HepG2 (cell line): ENCODE measurements around the gene ATRIP. TPM values are rescaled to one million over a fixed set of nuclear protein-coding genes. Genes with fewer than 3 reads are reported as not detected.

Experiments
- FOSL2 ChIP-seq: sonication (generic); formaldehyde crosslinking; IDR thresholded peaks from 2 replicates; pipeline ENCODE4 v1.4.0; 2020; ENCODE audit warnings: missing genetic modification reagents
- HMGXB4 ChIP-seq, 2 experiments: sonication (generic) in 1 of 2; formaldehyde crosslinking in 1 of 2; IDR thresholded peaks; 2 replicates each; pipeline versions ENCODE4 v1.4.0 to v1.6.1; 2018 to 2020; ENCODE audit warnings: missing genetic modification reagents in 2 of 2, borderline replicate concordance in 1 of 2, low read depth in 1 of 2, mild to moderate bottlenecking in 1 of 2, missing biosample characterization in 1 of 2
- KAT8 ChIP-seq: IDR thresholded peaks from 2 replicates; pipeline ENCODE4 v1.6.1; 2016; ENCODE audit warnings: missing genetic modification reagents, missing compliant biosample characterization
- MED8 ChIP-seq: sonication (generic); formaldehyde crosslinking; IDR thresholded peaks from 2 replicates; pipeline ENCODE4 v1.8.1; 2023; ENCODE audit warnings: mild to moderate bottlenecking, missing genetic modification reagents; ENCODE audit not compliant: insufficient replicate concordance
- NFKB2 ChIP-seq: sonication (generic); formaldehyde crosslinking; IDR thresholded peaks from 2 replicates; pipeline ENCODE4 v1.4.0; 2020; ENCODE audit warnings: missing genetic modification reagents, borderline replicate concordance
- PHF20 ChIP-seq: sonication (generic); formaldehyde crosslinking; IDR thresholded peaks from 2 replicates; pipeline ENCODE4 v1.5.0; 2020; ENCODE audit warnings: mild to moderate bottlenecking, missing genetic modification reagents
- SYNCRIP ChIP-seq: fragments of 200-400 bp; formaldehyde crosslinking; IDR thresholded peaks from 2 replicates; pipeline ENCODE4 v1.6.1; 2018; ENCODE audit warnings: mild to moderate bottlenecking, low read depth, low read length; ENCODE audit not compliant: insufficient read depth
- TCF7L2 ChIP-seq: IDR thresholded peaks from 2 replicates; pipeline ENCODE4 v1.6.1; 2011; ENCODE audit warnings: mild to moderate bottlenecking, low read depth, low read length, moderate library complexity
- ZFAT ChIP-seq: sonication (generic); formaldehyde crosslinking; conservative IDR thresholded peaks from 2 replicates; pipeline ENCODE4 v1.8.1; 2023; ENCODE audit warnings: missing genetic modification reagents, inconsistent platforms
- ZNF335 ChIP-seq: sonication (generic); formaldehyde crosslinking; IDR thresholded peaks from 2 replicates; pipeline ENCODE4 v1.4.0; 2020; ENCODE audit warnings: missing genetic modification reagents
- ZNF512 ChIP-seq: sonication (generic); formaldehyde crosslinking; IDR thresholded peaks from 2 replicates; pipeline ENCODE4 v1.4.0; 2020; ENCODE audit warnings: mild to moderate bottlenecking, missing genetic modification reagents
- ZNF546 ChIP-seq: sonication (generic); formaldehyde crosslinking; conservative IDR thresholded peaks from 2 replicates; pipeline ENCODE4 v1.8.1; 2023; ENCODE audit warnings: mild to moderate bottlenecking, missing genetic modification reagents
- ZNF800 ChIP-seq: sonication (generic); formaldehyde crosslinking; IDR thresholded peaks from 2 replicates; pipeline ENCODE4 v1.4.0; 2020; ENCODE audit warnings: missing genetic modification reagents
- ZSCAN9 ChIP-seq: IDR thresholded peaks from 2 replicates; pipeline ENCODE4 v1.6.1; 2016; ENCODE audit warnings: borderline replicate concordance
- polyA plus RNA-seq, 8 experiments: library from polyadenylated mRNA; depleted of rRNA in 3 of 8; stranded (reverse) in 7 of 8; unstranded in 1 of 8; fragments of >200 nt; fragmentation: Illumina TruSeq in 4 of 8; extraction: Trizol in 4 of 8; gene quantifications; 2 replicates each; pipeline versions ENCODE4 v1.2.1 to v1.2.3, GENCODE V29; 2011 to 2016; ENCODE audit warnings: low read depth in 4 of 8, missing spikeins in 1 of 8, mixed read lengths in 1 of 8; ENCODE audit not compliant: insufficient read depth in 1 of 8
- total RNA-seq, 5 experiments: library from RNA; depleted of rRNA; stranded (reverse); fragments of >200 nt; fragmentation: Illumina TruSeq; extraction: Trizol; gene quantifications; 2 replicates each; pipeline ENCODE4 v1.2.3, GENCODE V29; 2016; ENCODE audit warnings: low read depth in 1 of 5
- TF ChIP-seq, protein P1 (sequence below): sonication (generic); formaldehyde crosslinking; IDR thresholded peaks from 2 replicates; pipeline ENCODE4 v1.4.0; 2020; ENCODE audit warnings: missing genetic modification reagents
- TF ChIP-seq, protein P2 (sequence below): sonication (generic); formaldehyde crosslinking; IDR thresholded peaks from 2 replicates; pipeline ENCODE4 v1.5.1; 2020; ENCODE audit warnings: missing genetic modification reagents, mild to moderate bottlenecking, borderline replicate concordance
- TF ChIP-seq, protein P3 (sequence below): sonication (generic); formaldehyde crosslinking; IDR thresholded peaks from 2 replicates; pipeline ENCODE4 v1.8.1; 2023; ENCODE audit warnings: mild to moderate bottlenecking, missing genetic modification reagents

The ATRIP gene
- total and polyA plus RNA-seq, 2 of the 13 experiments (the other 11 are each of a cell fraction or from before 2014, with no cell fraction given) = 5.1 to 12.5 TPM

GRCh38 chr3:48473617-48473952 is 27.0 kb downstream of the ATRIP start (continued):
- TF ChIP-seq ZNF335 (CRISPR knock-in tag) (no peak), NFKB2 (CRISPR knock-in tag) (no peak), PHF20 (no peak), TCF7L2 (no peak), ZNF800 (CRISPR knock-in tag) (no peak), ZFAT (CRISPR knock-in tag) (no peak), KAT8 (CRISPR knock-in tag) (no peak), ZNF512 (CRISPR knock-in tag) (no peak), HMGXB4 (CRISPR knock-in tag; IDR thresholded peaks at IDR 0.05; ENCODE audit: borderline replicate concordance in 1 of 2, low read depth in 1 of 2) (no peak; a peak in 2 of 4 replicates), ZSCAN9 (no peak), MED8 (peak; percentile 16), SYNCRIP (no peak), FOSL2 (CRISPR knock-in tag) (no peak), ZNF546 (CRISPR knock-in tag) (no peak)
- TF ChIP-seq, protein P1, sequence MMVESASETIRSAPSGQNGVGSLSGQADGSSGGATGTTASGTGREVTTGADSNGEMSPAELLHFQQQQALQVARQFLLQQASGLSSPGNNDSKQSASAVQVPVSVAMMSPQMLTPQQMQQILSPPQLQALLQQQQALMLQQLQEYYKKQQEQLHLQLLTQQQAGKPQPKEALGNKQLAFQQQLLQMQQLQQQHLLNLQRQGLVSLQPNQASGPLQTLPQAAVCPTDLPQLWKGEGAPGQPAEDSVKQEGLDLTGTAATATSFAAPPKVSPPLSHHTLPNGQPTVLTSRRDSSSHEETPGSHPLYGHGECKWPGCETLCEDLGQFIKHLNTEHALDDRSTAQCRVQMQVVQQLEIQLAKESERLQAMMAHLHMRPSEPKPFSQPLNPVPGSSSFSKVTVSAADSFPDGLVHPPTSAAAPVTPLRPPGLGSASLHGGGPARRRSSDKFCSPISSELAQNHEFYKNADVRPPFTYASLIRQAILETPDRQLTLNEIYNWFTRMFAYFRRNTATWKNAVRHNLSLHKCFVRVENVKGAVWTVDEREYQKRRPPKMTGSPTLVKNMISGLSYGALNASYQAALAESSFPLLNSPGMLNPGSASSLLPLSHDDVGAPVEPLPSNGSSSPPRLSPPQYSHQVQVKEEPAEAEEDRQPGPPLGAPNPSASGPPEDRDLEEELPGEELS (CRISPR knock-in tag) = no peak
- TF ChIP-seq, protein P2, sequence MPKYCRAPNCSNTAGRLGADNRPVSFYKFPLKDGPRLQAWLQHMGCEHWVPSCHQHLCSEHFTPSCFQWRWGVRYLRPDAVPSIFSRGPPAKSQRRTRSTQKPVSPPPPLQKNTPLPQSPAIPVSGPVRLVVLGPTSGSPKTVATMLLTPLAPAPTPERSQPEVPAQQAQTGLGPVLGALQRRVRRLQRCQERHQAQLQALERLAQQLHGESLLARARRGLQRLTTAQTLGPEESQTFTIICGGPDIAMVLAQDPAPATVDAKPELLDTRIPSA (CRISPR knock-in tag) = no peak
- TF ChIP-seq, protein P3, sequence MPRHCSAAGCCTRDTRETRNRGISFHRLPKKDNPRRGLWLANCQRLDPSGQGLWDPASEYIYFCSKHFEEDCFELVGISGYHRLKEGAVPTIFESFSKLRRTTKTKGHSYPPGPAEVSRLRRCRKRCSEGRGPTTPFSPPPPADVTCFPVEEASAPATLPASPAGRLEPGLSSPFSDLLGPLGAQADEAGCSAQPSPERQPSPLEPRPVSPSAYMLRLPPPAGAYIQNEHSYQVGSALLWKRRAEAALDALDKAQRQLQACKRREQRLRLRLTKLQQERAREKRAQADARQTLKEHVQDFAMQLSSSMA (CRISPR knock-in tag) = no peak
